BLaER1 treated with 17β-estradiol and CSF1 and Interleukin-3, amounts not matched to agents 10 nM and 100 nM (cell line): ENCODE measurements around the gene HOXD1.

Experiments used
- H3K27ac ChIP-seq, 11 experiments: shearing (Covaris generic); formaldehyde crosslinking; 2 replicates each; pipeline ENCODE4 v1.8.1; 2022
- H3K27me3 ChIP-seq, 11 experiments: shearing (Covaris generic); formaldehyde crosslinking; 2 replicates each; pipeline ENCODE4 v1.8.1; 2022
- H3K36me3 ChIP-seq, 11 experiments: shearing (Covaris generic); formaldehyde crosslinking; 2 replicates each; pipeline ENCODE4 v1.8.1; 2022
- H3K4me1 ChIP-seq, 10 experiments: shearing (Covaris generic); formaldehyde crosslinking; 2 replicates each; pipeline ENCODE4 v1.8.1; 2022
- H3K4me2 ChIP-seq, 11 experiments: shearing (Covaris generic); formaldehyde crosslinking; 2 replicates each; pipeline ENCODE4 v1.8.1; 2022
- H3K4me3 ChIP-seq, 10 experiments: shearing (Covaris generic); formaldehyde crosslinking; 2 replicates each; pipeline ENCODE4 v1.8.1; 2022
- H3K9ac ChIP-seq, 11 experiments: shearing (Covaris generic); formaldehyde crosslinking; 2 replicates each; pipeline ENCODE4 v1.8.1; 2022
- H3K9me3 ChIP-seq, 11 experiments: shearing (Covaris generic); formaldehyde crosslinking; replicated peaks in 1 of 11; 2 replicates each; pipeline ENCODE4 v1.8.1; 2022
- H4K20me1 ChIP-seq, 11 experiments: shearing (Covaris generic); formaldehyde crosslinking; 2 replicates each; pipeline ENCODE4 v1.8.1; 2022
- Cebpa-rat ChIP-seq, 11 experiments: shearing (Covaris generic); IDR thresholded peaks; 2 replicates each; pipeline ENCODE4 v1.8.1; 2022

The HOXD1 gene

GRCh38 chr2:176187899-176188773 lies at the start of gene HOXD1:
Gene HOXD1 (plus strand): TSS chr2:176188668. CDS start chr2:176188802, 134 bp downstream.
- TF ChIP-seq Cebpa-rat (IDR thresholded peaks at IDR 0.05): no peak
- Histone ChIP-seq H3K4me2 (no peak within 1 kb of the TSS), H3K36me3 (no peaks in the 10 kb centered on the region), H3K9ac (no peak within 1 kb of the TSS), H3K4me3 (no peak within 1 kb of the TSS), H4K20me1 (no peaks in the 10 kb centered on the region), H3K27ac (no peak within 1 kb of the TSS), H3K27me3 (no peaks in the 10 kb centered on the region), H3K4me1 (no peaks in the 10 kb centered on the region), H3K9me3 (peaks cover 19 to 28% (median 26%) of the 10 kb centered on the region in 11 experiments)

- Histone ChIP-seq H3K27me3 (peaks cover 67 to 91% (median 70%) of the 10 kb centered on the region in 11 experiments), H3K4me3 (no peak overlapping the region), H4K20me1 (peaks cover 0 to 5% (median 0%) of the 10 kb centered on the region in 11 experiments; a peak in 3 of 22 replicates), H3K9me3 (peaks cover 10 to 39% (median 25%) of the 10 kb centered on the region in 11 experiments; a peak in 20 of 22 replicates), H3K36me3 (no peaks in the 10 kb centered on the region), H3K4me2 (no peak overlapping the region), H3K9ac (no peak overlapping the region), H3K4me1 (peaks cover 6 to 16% (median 13%) of the 10 kb centered on the region in 10 experiments; a peak in 17 of 20 replicates), H3K27ac (no peak overlapping the region)
- TF ChIP-seq Cebpa-rat (IDR thresholded peaks at IDR 0.05): no peak
Measured at GRCh38 chr2:176138923-176139660, 49.4 kb upstream of the HOXD1 start.

GRCh38 chr2:176139661-176140512 lies 48.6 kb upstream of the HOXD1 start:
- Histone ChIP-seq H3K4me2 (peak overlapping the region in 6 of 11 experiments; percentile 33 to 60 (median 39); a peak in 7 of 22 replicates), H3K36me3 (no peaks in the 10 kb centered on the region), H3K4me1 (peaks cover 6 to 16% (median 13%) of the 10 kb centered on the region in 10 experiments; a peak in 17 of 20 replicates), H3K9me3 (peaks cover 10 to 39% (median 25%) of the 10 kb centered on the region in 11 experiments; a peak in 20 of 22 replicates), H3K9ac (no peak overlapping the region), H3K4me3 (peak overlapping the region in 1 of 10 experiments; percentile 40; a peak in 1 of 20 replicates), H3K27ac (no peak overlapping the region), H3K27me3 (peaks cover 59 to 86% (median 62%) of the 10 kb centered on the region in 11 experiments), H4K20me1 (no peaks in the 10 kb centered on the region; a peak in 1 of 22 replicates)
- TF ChIP-seq Cebpa-rat (IDR thresholded peaks at IDR 0.05): no peak

GRCh38 chr2:176140513-176141317 lies 47.8 kb upstream of the HOXD1 start:
- TF ChIP-seq Cebpa-rat (IDR thresholded peaks at IDR 0.05): no peak
- Histone ChIP-seq H3K9me3 (peaks cover 10 to 39% (median 25%) of the 10 kb centered on the region in 11 experiments; a peak in 20 of 22 replicates), H3K4me1 (peaks cover 6 to 12% (median 11%) of the 10 kb centered on the region in 10 experiments; a peak in 17 of 20 replicates), H3K27me3 (peaks cover 50 to 86% (median 62%) of the 10 kb centered on the region in 11 experiments), H3K36me3 (no peaks in the 10 kb centered on the region), H4K20me1 (no peaks in the 10 kb centered on the region), H3K9ac (no peak overlapping the region), H3K4me2 (peak overlapping the region in 8 of 11 experiments; percentile 18 to 60 (median 35); a peak in 11 of 22 replicates), H3K4me3 (peak overlapping the region in 2 of 10 experiments; percentile 36 to 40; a peak in 3 of 20 replicates), H3K27ac (no peak overlapping the region)

- TF ChIP-seq Cebpa-rat (IDR thresholded peaks at IDR 0.05): no peak
- Histone ChIP-seq H3K9me3 (peaks cover 5 to 36% (median 27%) of the 10 kb centered on the region in 11 experiments; a peak in 20 of 22 replicates), H3K9ac (no peak overlapping the region), H3K27me3 (peaks cover 49 to 86% (median 62%) of the 10 kb centered on the region in 11 experiments), H4K20me1 (no peaks in the 10 kb centered on the region), H3K4me1 (no peaks in the 10 kb centered on the region), H3K36me3 (no peaks in the 10 kb centered on the region), H3K27ac (no peak overlapping the region), H3K4me3 (no peak overlapping the region), H3K4me2 (no peak overlapping the region)
Measured at GRCh38 chr2:176142281-176142680, 46.2 kb upstream of the HOXD1 start.

- H4K20me1 ChIP-seq: no peaks in the 10 kb centered on the region; a peak in 1 of 22 replicates
- no peak overlapping the region for H3K9ac ChIP-seq
- no peak overlapping the region for H3K4me2 ChIP-seq
- H3K4me1 ChIP-seq: no peaks in the 10 kb centered on the region
- peaks cover 30 to 43% (median 39%) of the 10 kb centered on the region in 11 experiments for H3K9me3 ChIP-seq
- H3K36me3 ChIP-seq: no peaks in the 10 kb centered on the region
- H3K27ac ChIP-seq: no peak overlapping the region
- TF ChIP-seq Cebpa-rat (IDR thresholded peaks at IDR 0.05): no peak
- no peak overlapping the region for H3K4me3 ChIP-seq
- peaks cover 50 to 86% (median 64%) of the 10 kb centered on the region in 11 experiments for H3K27me3 ChIP-seq
Measured at GRCh38 chr2:176145085-176145969, 43.1 kb upstream of the HOXD1 start.

- no peak overlapping the region for H3K4me3 ChIP-seq
- no peak overlapping the region for H3K4me2 ChIP-seq
- H3K36me3 ChIP-seq: no peaks in the 10 kb centered on the region
- H3K27ac ChIP-seq: no peak overlapping the region
- H3K9me3 ChIP-seq: peaks cover 29 to 43% (median 39%) of the 10 kb centered on the region in 11 experiments
- H3K4me1 ChIP-seq: no peaks in the 10 kb centered on the region
- H4K20me1 ChIP-seq: no peaks in the 10 kb centered on the region; a peak in 2 of 22 replicates
- no peak for TF ChIP-seq Cebpa-rat (IDR thresholded peaks at IDR 0.05)
- H3K27me3 ChIP-seq: peaks cover 52 to 86% (median 64%) of the 10 kb centered on the region in 11 experiments
- H3K9ac ChIP-seq: no peak overlapping the region
Measured at GRCh38 chr2:176146101-176146500, 42.4 kb upstream of the HOXD1 start.
